Left hindlimb (tissue), 1 donor: ENCODE measurements around the gene SNX11.

Experiments used
- DNase-seq: peaks from one replicate; pipeline ENCODE4 v3.0.0-alpha.2; 2018

The SNX11 gene

GRCh38 chr17:48162946-48163506 is 55.5 kb downstream of the SNX11 start:
- no peak for DNase-seq

- no peak for DNase-seq
Observed at GRCh38 chr17:48163809-48164208, 56.2 kb downstream of the SNX11 start.

GRCh38 chr17:48169926-48170325 is 62.4 kb downstream of the SNX11 start:
- no peak for DNase-seq
